Breast epithelium (tissue), 3 donors: Measurements from ENCODE around the gene ZHX3.

Source experiments
- CTCF ChIP-seq, 3 donors: fragments of 450-650 bp; IDR thresholded peaks; one replicate each; pipeline ENCODE4 v1.5.1; 2016 to 2017; ENCODE audit warnings: antibody characterized with exemption in 3 of 3, mild to moderate bottlenecking in 3 of 3, moderate library complexity in 3 of 3
- POLR2AphosphoS5 ChIP-seq, 3 donors: sonication (generic); formaldehyde crosslinking; IDR thresholded peaks; one replicate each; pipeline ENCODE4 v1.6.1; 2017; ENCODE audit warnings: antibody characterized with exemption in 3 of 3

GRCh38 chr20:41152108-41152757 lies 165.3 kb downstream of the ZHX3 start:
- TF ChIP-seq CTCF (IDR thresholded peaks at IDR 0.05) (no peak), POLR2AphosphoS5 (IDR thresholded peaks at IDR 0.05) (no peak)
